T47D (cell line): ENCODE data around the gene C1orf21.

Source experiments
- DNase-seq, 2 experiments: peaks; one replicate each; pipeline versions ENCODE4 v3.0.0 to v3.0.0-alpha.2; 2011 to 2012; ENCODE audit warnings: low read depth in 1 of 2, low spot score in 1 of 2
- JUND ChIP-seq: IDR thresholded peaks from 2 replicates; pipeline ENCODE4 v1.6.1; 2012; ENCODE audit warnings: low read depth
- in situ Hi-C: cut with HindIII; loops from 2 replicates; pipeline ENCODE4 v1.10.0; 2016; ENCODE audit warnings: low sequenced_read_pairs, low pct_unique_long_range_greater_than_20kb

The C1orf21 gene

GRCh38 chr1:184424157-184424556 is 37.3 kb downstream of the C1orf21 start:
- DNase-seq, result no peak
- no peak for TF ChIP-seq JUND
- in situ Hi-C loops, result no loop called here

GRCh38 chr1:184424945-184425344 is 38.1 kb downstream of the C1orf21 start:
- no peak for DNase-seq

GRCh38 chr1:184425449-184426277 is 38.8 kb downstream of the C1orf21 start:
- in situ Hi-C loops, result no loop called here
- no peak for TF ChIP-seq JUND
- peak in 1 of 2 experiments; percentile 60 for DNase-seq

More at GRCh38 chr1:184424945-184425344, 38.1 kb downstream of the C1orf21 start:
- in situ Hi-C loops, result no loop called here
- no peak for TF ChIP-seq JUND

- no peak for TF ChIP-seq JUND
- no peak for DNase-seq
- in situ Hi-C loops, result no loop called here
These were observed 39.4 kb downstream of the C1orf21 start for GRCh38 chr1:184426278-184426674.

GRCh38 chr1:184427722-184428121 is 40.9 kb downstream of the C1orf21 start:
- in situ Hi-C loops, result no loop called here
- no peak for DNase-seq
- no peak for TF ChIP-seq JUND

GRCh38 chr1:184428604-184429003 is 41.8 kb downstream of the C1orf21 start:
- TF ChIP-seq JUND, result no peak
- in situ Hi-C loops, result no loop called here
- no peak for DNase-seq

GRCh38 chr1:184429335-184429734 is 42.5 kb downstream of the C1orf21 start:
- TF ChIP-seq JUND, result no peak
- in situ Hi-C loops, result no loop called here
- no peak for DNase-seq

GRCh38 chr1:184433956-184434502 is 47.2 kb downstream of the C1orf21 start:
- TF ChIP-seq JUND, result no peak
- in situ Hi-C loops, result no loop called here
- DNase-seq, result no peak

GRCh38 chr1:184437291-184437690 is 50.5 kb downstream of the C1orf21 start:
- in situ Hi-C loops, result no loop called here
- no peak for DNase-seq
- TF ChIP-seq JUND, result no peak

- DNase-seq, result no peak
- no peak for TF ChIP-seq JUND
- in situ Hi-C loops, result no loop called here
These were observed 51.5 kb downstream of the C1orf21 start for GRCh38 chr1:184438363-184438762.

GRCh38 chr1:184442260-184442659 is 55.4 kb downstream of the C1orf21 start:
- no peak for TF ChIP-seq JUND
- in situ Hi-C loops, result no loop called here
- DNase-seq, result no peak

- in situ Hi-C loops, result no loop called here
These were observed 56.4 kb downstream of the C1orf21 start for GRCh38 chr1:184443201-184443600.

GRCh38 chr1:184443624-184444023 is 56.8 kb downstream of the C1orf21 start:
- in situ Hi-C loops, result no loop called here
- DNase-seq, result no peak
- no peak for TF ChIP-seq JUND

More at GRCh38 chr1:184443201-184443600, 56.4 kb downstream of the C1orf21 start:
- DNase-seq, result no peak
- TF ChIP-seq JUND, result no peak

- in situ Hi-C loops, result no loop called here
- DNase-seq, result no peak
- no peak for TF ChIP-seq JUND
These were observed 59.2 kb downstream of the C1orf21 start for GRCh38 chr1:184445997-184446396.
